NCI-H2196 treated with DMSO at 0.1 percent for 48 hours (cell line): ENCODE results near the gene TOP1.

Experiments used
- DNase-seq: peaks from one replicate; lab custom pipeline; 2025; ENCODE audit not compliant: unreplicated experiment; lab: John Stamatoyannopoulos, UW

Gene TOP1

GRCh38 chr20:41028359-41029149 is at the start of gene TOP1:
Gene TOP1 (plus strand): TSS chr20:41028822. CDS start chr20:41029068, 246 bp downstream.
- DNase-seq = peak; percentile 97

GRCh38 chr20:40979247-40979646 is 49.4 kb upstream of the TOP1 start:
- no peak for DNase-seq

GRCh38 chr20:40980106-40980827 is 48.4 kb upstream of the TOP1 start:
- no peak for DNase-seq

- DNase-seq = no peak
These were observed 47.8 kb upstream of the TOP1 start for GRCh38 chr20:40980828-40981310.

- DNase-seq = no peak
These were observed 46.0 kb upstream of the TOP1 start for GRCh38 chr20:40982415-40983145.

GRCh38 chr20:40983898-40984297 is 44.7 kb upstream of the TOP1 start:
- no peak for DNase-seq

GRCh38 chr20:40984496-40984895 is 44.1 kb upstream of the TOP1 start:
- no peak for DNase-seq

- DNase-seq = no peak
These were observed 41.8 kb upstream of the TOP1 start for GRCh38 chr20:40986774-40987173.

- peak; percentile 73 for DNase-seq
These were observed 38.0 kb upstream of the TOP1 start for GRCh38 chr20:40990542-40991120.

GRCh38 chr20:40991181-40991889 is 37.3 kb upstream of the TOP1 start:
- no peak for DNase-seq

- no peak for DNase-seq
These were observed 36.1 kb upstream of the TOP1 start for GRCh38 chr20:40992349-40993113.

- DNase-seq = no peak
These were observed 34.7 kb upstream of the TOP1 start for GRCh38 chr20:40993794-40994540.

- no peak for DNase-seq
These were observed 32.3 kb upstream of the TOP1 start for GRCh38 chr20:40996326-40996725.

GRCh38 chr20:40997116-40997515 is 31.5 kb upstream of the TOP1 start:
- DNase-seq = no peak

- DNase-seq = no peak
These were observed 28.8 kb upstream of the TOP1 start for GRCh38 chr20:40999841-41000240.

GRCh38 chr20:41000628-41001027 is 28.0 kb upstream of the TOP1 start:
- no peak for DNase-seq

GRCh38 chr20:41001497-41001896 is 27.1 kb upstream of the TOP1 start:
- no peak for DNase-seq

GRCh38 chr20:41002842-41003142 is 25.8 kb upstream of the TOP1 start:
- no peak for DNase-seq
